Mesenteric fat pad (tissue), 1 donor: ENCODE results near the gene CDKAL1. TPM values are rescaled to one million over a fixed set of nuclear protein-coding genes. Genes with fewer than 3 reads are reported as not detected.

Source experiments
- DNase-seq: peaks from one replicate; pipeline ENCODE4 v3.0.0-alpha.2; 2020; ENCODE audit warnings: low spot score
- total RNA-seq: library from RNA; stranded (reverse); fragmentation: NEBNext Ultra II Directional; extraction: Animal tissue kit (Norgen Biotek cat#: 25700); gene quantifications from one replicate; pipeline ENCODE4 v1.2.1, GENCODE V29; 2021
- donor health status: DM: yes; HTN: yes; CAD: no.

The CDKAL1 gene
- total RNA-seq, 1 donor from 2014 or later: 13.2 TPM

GRCh38 chr6:21098744-21099143 lies 564.5 kb downstream of the CDKAL1 start:
- no peak for DNase-seq

- no peak for DNase-seq
Measured at GRCh38 chr6:21099338-21100314, 565.4 kb downstream of the CDKAL1 start.

DNA sequence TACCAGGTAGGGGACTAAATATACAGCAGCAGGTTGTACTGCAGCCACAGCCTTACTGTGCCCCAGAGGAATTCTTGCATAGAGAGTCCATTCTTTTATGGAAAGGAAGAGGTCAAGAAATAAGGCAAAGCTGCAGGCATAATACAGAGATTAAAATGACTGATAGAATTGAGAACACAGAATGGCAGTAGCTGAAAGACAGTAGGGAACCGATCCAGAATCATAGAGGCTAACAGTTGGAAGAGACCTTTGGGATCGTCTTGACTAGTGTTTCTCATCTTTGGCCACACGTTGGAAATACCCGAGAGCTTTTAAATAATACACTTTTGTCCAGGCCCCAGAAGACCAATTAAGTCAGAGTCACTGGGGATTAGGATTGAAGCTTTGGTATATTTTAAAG lies 566.7 kb downstream of the CDKAL1 start:
- no peak for DNase-seq

DNA sequence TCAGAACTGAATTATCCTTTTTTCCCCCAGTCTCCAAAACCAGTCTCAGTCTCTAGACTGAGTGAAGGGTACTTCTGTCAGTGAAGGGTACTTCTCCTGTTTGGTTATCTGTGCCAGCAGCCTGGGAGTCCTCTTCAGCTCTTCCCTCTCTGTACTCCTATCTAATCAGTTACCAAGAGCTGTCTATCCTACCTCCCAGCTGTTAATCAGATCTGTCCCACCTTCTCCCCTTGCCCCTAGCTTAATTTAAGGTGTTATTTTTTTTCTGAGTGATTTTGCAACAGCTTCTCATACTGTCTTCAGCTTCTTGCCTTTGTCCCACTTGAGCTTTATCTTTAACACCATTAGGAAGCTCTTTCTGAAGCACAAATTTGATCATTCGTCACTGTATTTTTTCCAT lies 567.4 kb downstream of the CDKAL1 start:
- no peak for DNase-seq

GRCh38 chr6:21102201-21102600 lies 567.9 kb downstream of the CDKAL1 start:
- no peak for DNase-seq

GRCh38 chr6:21102624-21103023 lies 568.4 kb downstream of the CDKAL1 start:
- DNase-seq: no peak

DNA sequence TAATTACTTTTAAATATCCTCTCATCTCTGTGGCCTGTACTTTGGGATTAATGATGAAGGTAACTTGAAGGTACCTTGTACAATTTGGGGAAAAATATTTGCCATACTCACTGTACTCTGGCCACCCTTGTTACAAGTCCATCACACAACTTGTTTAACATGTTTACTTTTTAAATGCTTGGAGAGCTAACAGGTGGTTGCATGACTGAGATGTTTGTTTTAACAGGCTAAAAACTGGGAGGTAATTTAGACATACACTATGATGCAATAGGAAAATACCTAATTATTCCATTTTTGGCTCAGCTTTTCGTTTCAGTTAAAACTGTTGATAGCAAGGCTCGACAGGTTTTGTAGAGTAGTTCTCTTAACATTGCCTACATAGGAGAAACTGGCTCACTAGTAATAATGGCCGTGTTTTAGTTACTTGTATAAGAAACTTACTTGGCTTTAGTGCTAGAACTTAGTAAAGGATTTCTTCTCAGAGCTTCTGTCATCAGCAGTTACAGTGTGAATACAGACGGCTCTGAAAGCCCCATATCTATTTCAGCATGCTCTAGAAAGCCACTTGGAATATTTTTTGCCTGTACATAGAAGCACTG lies 569.5 kb downstream of the CDKAL1 start:
- DNase-seq: no peak

GRCh38 chr6:21104288-21104687 lies 570.0 kb downstream of the CDKAL1 start:
- no peak for DNase-seq

GRCh38 chr6:21107796-21108195 lies 573.5 kb downstream of the CDKAL1 start:
- no peak for DNase-seq

DNA sequence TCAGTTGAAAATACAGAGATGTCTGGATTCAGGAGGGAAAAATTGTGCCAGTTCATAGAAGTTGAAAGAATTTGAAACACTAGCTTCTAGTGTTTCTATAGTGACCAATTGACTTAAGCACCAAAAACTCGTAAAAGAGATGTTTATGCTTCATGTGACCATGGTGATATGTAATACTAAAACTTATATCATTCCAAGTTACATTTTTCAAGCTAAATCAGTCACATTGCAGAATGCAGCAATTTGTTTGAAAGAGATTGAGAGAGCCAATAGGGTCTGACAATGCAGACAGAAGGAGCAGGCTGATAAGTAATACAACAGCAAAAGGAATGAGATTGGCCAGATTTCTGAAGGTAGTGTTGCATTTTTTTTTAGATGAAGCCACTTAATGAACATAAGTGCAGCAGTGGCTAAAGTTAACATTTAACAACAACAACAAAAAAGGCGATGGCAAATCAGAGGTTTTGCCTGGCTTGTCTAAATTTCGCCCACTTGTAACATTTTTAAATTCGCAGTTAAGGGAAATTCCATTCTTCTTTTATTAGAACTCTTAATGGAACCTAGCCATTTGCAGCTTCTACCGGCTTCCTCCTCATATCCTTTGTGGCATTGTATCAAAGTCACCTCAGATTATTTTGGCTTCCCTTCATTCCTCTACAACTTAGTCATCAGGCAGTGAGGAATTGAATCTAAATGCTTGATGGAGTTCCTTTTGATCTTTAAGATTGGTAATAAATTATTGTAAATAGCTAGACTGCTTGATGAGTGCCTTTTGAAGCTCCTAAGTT lies 575.3 kb downstream of the CDKAL1 start:
- DNase-seq: no peak

GRCh38 chr6:21110684-21111083 lies 576.4 kb downstream of the CDKAL1 start:
- DNase-seq: no peak

DNA sequence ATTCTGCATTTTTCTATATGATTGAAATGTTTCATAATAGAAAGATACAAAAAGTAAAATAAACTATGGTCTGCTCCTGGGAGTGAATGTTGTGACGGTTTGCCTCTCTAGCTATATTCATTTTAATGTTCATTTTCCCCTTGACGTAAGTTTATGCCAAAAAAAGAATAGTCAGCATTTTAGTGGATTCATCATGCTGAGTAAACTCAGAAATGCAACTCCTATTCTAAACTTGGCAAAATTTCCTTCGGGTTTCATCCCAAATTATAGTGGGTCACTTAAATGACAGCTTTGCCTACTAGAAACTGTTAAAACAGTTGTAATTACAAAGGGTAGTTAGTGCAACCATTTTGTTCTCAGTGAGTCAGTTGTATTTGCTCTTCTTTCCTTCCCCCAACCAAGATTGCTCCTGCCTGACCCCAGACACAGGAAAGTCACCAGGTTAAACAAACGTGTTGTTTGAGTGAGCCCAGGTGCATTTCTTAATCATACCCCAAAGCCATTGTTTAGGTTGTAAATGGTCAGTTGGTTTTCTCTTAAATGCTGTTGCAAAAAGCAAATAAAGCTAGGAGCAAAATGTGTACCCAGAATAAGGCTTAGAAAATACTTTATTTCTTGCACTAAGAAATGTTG lies 577.0 kb downstream of the CDKAL1 start:
- DNase-seq: no peak

- DNase-seq: no peak
Measured at GRCh38 chr6:21115111-21115510, 580.9 kb downstream of the CDKAL1 start.

DNA sequence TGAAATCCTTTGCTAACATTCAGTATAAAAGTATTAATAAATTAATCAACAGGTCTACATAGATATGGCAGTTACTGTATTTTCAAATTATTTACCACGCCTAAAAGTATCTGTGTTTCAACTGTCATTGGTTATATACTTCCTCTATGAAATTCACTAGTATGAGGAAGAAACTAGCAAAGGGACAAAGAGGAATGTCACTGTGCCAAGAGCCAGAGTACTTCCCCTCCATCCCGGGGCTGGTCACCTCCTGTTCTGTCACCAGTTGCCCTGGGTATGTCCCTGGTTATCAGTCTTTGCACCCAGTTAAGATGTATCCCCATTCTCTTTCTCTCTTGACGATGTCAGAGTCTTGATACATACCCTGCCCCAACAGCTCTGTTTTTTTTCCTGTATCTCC lies 582.5 kb downstream of the CDKAL1 start:
- no peak for DNase-seq

- DNase-seq: no peak
Measured at GRCh38 chr6:21118216-21118780, 584.0 kb downstream of the CDKAL1 start.

- DNase-seq: no peak
Measured at GRCh38 chr6:21121636-21122136, 587.4 kb downstream of the CDKAL1 start.

GRCh38 chr6:21123507-21124436 lies 589.5 kb downstream of the CDKAL1 start:
- no peak for DNase-seq

DNA sequence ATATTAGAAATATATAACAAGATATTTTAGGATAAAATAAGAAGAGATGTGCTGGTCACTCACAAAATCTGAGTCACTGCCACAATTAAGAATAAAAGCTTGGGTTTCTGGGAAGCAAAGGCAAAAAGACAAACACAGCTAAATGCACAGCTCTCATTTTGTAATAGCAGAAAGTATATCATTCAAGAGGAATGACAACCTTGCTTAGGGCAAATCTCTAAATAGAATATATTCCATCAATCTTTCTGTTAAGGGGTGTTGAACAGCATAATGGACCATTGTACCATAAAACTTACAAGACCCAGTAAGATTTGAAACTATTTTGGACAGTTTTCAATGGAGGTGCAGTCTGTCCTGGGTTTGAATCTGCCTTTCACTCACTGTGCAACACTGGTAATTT lies 594.3 kb downstream of the CDKAL1 start:
- no peak for DNase-seq

DNA sequence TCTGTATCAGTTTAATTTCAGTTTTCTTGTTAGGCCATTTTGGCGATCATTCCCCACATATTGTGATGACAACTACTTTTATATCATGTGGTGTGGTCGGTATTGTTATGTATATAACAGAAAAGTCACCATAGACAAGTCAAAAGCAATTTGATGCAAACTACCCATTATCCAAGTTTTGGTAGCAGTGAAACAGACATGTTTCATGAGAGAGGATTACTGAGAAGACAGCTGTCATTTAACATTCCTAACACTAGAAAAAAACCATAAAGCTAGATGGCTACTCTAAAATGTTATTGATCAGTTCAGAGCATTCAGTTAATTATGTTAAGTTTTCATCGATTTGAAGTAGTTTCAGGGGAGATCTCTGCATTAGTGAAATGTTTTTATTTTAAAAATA lies 597.1 kb downstream of the CDKAL1 start:
- no peak for DNase-seq

GRCh38 chr6:21132446-21132845 lies 598.2 kb downstream of the CDKAL1 start:
- DNase-seq: no peak
